Thyroid gland (tissue), 4 donors: ENCODE results near the gene DHRS12. TPM values are rescaled to one million over a fixed set of nuclear protein-coding genes. Genes with fewer than 3 reads are reported as not detected.
"Not testable (repeated sequence)": the region's sequence is repeated elsewhere in the genome, so short reads cannot be mapped to it uniquely, and the experiment has no call there.

Source experiments
- DNase-seq, 2 donors: peaks; one replicate each; pipeline ENCODE4 v3.0.0-alpha.2; 2019
- H3K27ac ChIP-seq, 3 donors: fragments of 200-600 bp; sonication (generic); 1 replicate in 2 of 3; 2 replicates in 1 of 3; pipeline ENCODE4 v1.5.1; 2016 to 2019; ENCODE audit warnings: mild to moderate bottlenecking in 1 of 3, moderate library complexity in 1 of 3
- H3K27me3 ChIP-seq: fragments of 200-600 bp; sonication (generic); one replicate; pipeline ENCODE4 v1.5.1; 2019
- H3K36me3 ChIP-seq, 2 donors: fragments of 200-600 bp; sonication (generic); one replicate each; pipeline ENCODE4 v1.5.1; 2016 to 2019
- H3K4me1 ChIP-seq, 2 donors: fragments of 200-600 bp; sonication (generic); one replicate each; pipeline ENCODE4 v1.5.1; 2017 to 2019
- H3K4me3 ChIP-seq, 3 donors: fragments of 200-600 bp; sonication (generic); replicated peaks in 1 of 3; 1 replicate in 2 of 3; 2 replicates in 1 of 3; pipeline ENCODE4 v1.5.1; 2016; ENCODE audit warnings: mild to moderate bottlenecking in 1 of 3
- H3K9me3 ChIP-seq: fragments of 200-600 bp; sonication (generic); one replicate; pipeline ENCODE4 v1.5.1; 2017
- CTCF ChIP-seq, 6 experiments: fragments of 200-600 bp in 3 of 6; fragments of 450-650 bp in 3 of 6; sonication (generic) in 3 of 6; IDR thresholded peaks; one replicate each; pipeline ENCODE4 v1.5.1; 2016 to 2019; ENCODE audit warnings: antibody characterized with exemption in 6 of 6, mild to moderate bottlenecking in 2 of 6, inconsistent platforms in 1 of 6, moderate library complexity in 1 of 6
- POLR2A ChIP-seq, 2 donors: fragments of 450-650 bp; IDR thresholded peaks; one replicate each; pipeline ENCODE4 v1.6.1; 2017; ENCODE audit warnings: antibody characterized with exemption in 2 of 2, mild to moderate bottlenecking in 2 of 2, moderate library complexity in 1 of 2
- WGBS, 2 donors: methylation state at CpG; one replicate each; pipeline ENCODE4 v1.1.5; 2017; 5-methylcytosine and 5-hydroxymethylcytosine counted together
- intact Hi-C: fragments of 100-400 bp; cut with DNase I; formaldehyde crosslinking; loops from one replicate; pipeline ENCODE4 v1.15.1; 2023
- total RNA-seq, 4 donors: library from RNA; depleted of rRNA; stranded (reverse); fragments of >200 nt; gene quantifications; one replicate each; pipeline ENCODE4 v1.2.3, GENCODE V29; 2016

DHRS12 gene
- total RNA-seq, 4 donors from 2014 or later = 23.1 to 34.2 (median 27.4) TPM

DNA sequence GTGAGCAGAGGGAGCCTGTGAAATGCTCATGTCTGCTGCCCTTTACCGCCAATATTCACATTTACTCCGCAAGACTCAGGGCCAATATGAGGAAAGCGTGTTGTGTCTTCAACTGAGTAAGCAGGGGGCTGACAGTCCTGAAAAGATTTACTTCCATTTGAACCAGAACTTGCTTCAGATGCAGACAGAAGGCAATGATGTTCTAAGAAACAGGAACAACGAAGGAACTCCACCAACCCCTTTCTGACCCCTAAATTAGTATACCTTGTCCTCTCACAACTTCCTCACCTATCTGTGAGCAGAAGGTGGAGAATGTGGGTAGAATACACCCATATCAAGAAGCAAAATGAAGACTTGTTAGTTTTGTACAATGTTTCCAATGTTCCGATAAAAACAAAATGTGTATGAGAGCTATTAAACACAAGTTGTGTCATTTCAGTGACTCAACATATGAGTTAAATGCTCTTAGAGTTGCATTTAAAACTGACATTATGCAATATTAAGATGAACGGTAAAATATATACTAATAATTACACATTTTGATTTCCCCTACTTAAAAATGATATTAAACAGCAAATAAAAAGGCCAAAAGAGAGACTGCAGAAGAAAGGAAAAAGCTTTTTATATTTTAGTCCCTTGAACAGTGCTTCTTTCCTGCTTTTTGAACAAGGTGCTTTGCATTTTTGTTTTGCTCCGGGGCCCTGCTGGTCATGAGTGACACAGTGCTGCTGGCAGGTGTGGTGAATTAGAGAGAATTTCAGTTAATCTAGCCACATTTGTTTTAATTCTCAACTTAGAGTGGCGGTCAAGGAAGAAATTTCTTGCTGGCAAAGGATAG lies 25.0 kb upstream of the DHRS12 start:
- H3K27ac ChIP-seq = no peak overlapping the region
- DNase-seq = no peak
- H3K36me3 ChIP-seq = no peaks in the 10 kb centered on the region
- TF ChIP-seq POLR2A (IDR thresholded peaks at IDR 0.05) (no peak), CTCF (IDR thresholded peaks at IDR 0.05) (no peak)
- H3K27me3 ChIP-seq = no peaks in the 10 kb centered on the region
- WGBS, 2 donors = 87 to 93% methylated on average over 8 of the region's 8 CpGs
- intact Hi-C loops = no loop called here
- no peaks in the 10 kb centered on the region for H3K9me3 ChIP-seq
- no peaks in the 10 kb centered on the region for H3K4me1 ChIP-seq
- no peak overlapping the region for H3K4me3 ChIP-seq

DNA sequence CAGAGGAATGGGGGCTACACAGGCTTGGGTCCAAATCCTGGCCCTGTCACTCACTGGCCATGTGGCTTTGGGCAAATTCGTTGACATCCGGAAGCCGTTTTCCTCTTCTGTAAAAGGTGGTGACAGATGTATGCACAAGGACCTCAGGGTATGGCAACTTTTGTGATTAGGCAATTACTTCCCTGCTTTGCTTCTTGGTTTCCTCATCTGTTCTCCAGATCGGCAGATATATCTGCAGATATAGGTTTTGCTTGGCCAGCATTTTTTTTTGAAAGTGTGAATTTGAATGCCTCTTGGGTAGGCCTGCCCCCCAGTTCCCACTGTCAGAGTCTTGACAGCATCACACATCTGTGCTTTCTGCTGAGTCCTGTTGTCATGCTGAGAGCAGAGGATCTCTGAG lies 23.3 kb upstream of the DHRS12 start:
- no peak overlapping the region for H3K4me3 ChIP-seq
- DNase-seq = no peak
- no peak overlapping the region for H3K27ac ChIP-seq
- intact Hi-C loops = no loop called here
- no peaks in the 10 kb centered on the region for H3K4me1 ChIP-seq
- TF ChIP-seq CTCF (IDR thresholded peaks at IDR 0.05) (no peak), POLR2A (IDR thresholded peaks at IDR 0.05) (no peak)
- H3K36me3 ChIP-seq = no peaks in the 10 kb centered on the region
- H3K27me3 ChIP-seq = no peaks in the 10 kb centered on the region
- H3K9me3 ChIP-seq = no peaks in the 10 kb centered on the region
- WGBS, 2 donors = 85 to 88% methylated on average over 4 of the region's 4 CpGs

DNA sequence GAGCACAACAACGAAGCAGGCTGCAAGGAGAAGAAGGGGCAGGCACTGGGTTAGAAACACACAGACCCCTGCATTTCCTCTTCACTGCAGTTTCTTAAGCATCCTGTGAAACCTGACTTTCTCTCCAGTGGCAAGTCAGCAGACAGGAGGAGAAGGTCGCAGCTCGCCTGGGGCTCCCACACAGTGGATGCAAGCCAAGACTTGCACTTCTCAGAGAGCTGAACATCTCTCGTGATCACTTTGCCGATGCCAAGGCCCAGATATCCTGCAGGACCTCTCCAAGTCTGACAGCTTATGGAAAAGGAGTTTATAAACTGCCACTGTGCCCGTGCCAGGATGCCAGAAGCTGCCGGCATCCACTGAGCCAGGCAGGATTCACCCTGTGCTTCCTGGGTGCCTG lies 22.6 kb upstream of the DHRS12 start:
- Histone ChIP-seq H3K27me3 (no peaks in the 10 kb centered on the region), H3K36me3 (no peaks in the 10 kb centered on the region), H3K4me3 (no peak overlapping the region), H3K4me1 (no peaks in the 10 kb centered on the region), H3K27ac (no peak overlapping the region), H3K9me3 (no peaks in the 10 kb centered on the region)
- no peak for TF ChIP-seq POLR2A (IDR thresholded peaks at IDR 0.05)
- TF ChIP-seq CTCF (IDR thresholded peaks at IDR 0.05) = no peak
- no peak for DNase-seq
- WGBS, 2 donors = 50 to 70% methylated on average over 7 of the region's 7 CpGs
- intact Hi-C loops = no loop called here

DNA sequence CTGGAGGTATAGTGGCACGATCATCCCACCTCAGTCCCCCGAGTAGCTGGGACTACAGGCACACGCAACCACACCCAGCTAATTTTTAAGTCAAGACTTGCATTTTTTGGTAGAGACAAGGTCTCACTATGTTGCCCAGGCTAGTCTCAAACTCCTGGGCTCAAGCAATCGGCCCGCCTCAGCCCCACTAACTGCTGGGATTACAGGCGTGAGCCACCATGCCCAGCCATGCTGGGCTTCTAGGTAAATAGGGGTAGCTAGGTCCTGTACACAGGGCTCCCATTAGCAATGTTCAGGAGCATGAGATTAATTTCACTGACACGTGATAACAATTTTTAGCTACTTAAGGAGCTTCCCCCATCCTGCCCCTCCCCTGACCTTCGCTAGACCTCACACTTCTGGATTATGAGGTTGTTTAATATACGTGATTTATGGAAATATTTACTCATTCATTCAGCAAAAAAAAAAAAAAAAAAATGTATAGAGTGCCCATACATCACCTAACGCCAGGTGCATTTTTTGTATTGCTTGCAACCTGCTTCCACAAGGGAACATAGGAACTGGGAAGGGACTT lies 21.8 kb upstream of the DHRS12 start:
- TF ChIP-seq CTCF (IDR thresholded peaks at IDR 0.05) (no peak), POLR2A (IDR thresholded peaks at IDR 0.05) (no peak)
- Histone ChIP-seq H3K36me3 (no peaks in the 10 kb centered on the region), H3K9me3 (no peaks in the 10 kb centered on the region), H3K27ac (no peak overlapping the region), H3K27me3 (no peaks in the 10 kb centered on the region), H3K4me1 (no peaks in the 10 kb centered on the region), H3K4me3 (no peak overlapping the region)
- intact Hi-C loops = no loop called here
- no peak for DNase-seq
- 91 to 92% methylated on average over 10 of the region's 10 CpGs for WGBS, 2 donors

- Histone ChIP-seq H3K4me1 (no peaks in the 10 kb centered on the region), H3K36me3 (no peaks in the 10 kb centered on the region), H3K27me3 (no peaks in the 10 kb centered on the region), H3K9me3 (no peaks in the 10 kb centered on the region), H3K4me3 (no peak overlapping the region), H3K27ac (no peak overlapping the region)
- DNase-seq = no peak
- intact Hi-C loops = no loop called here
- no peak for TF ChIP-seq POLR2A (IDR thresholded peaks at IDR 0.05)
- TF ChIP-seq CTCF (IDR thresholded peaks at IDR 0.05) = no peak
- WGBS, 2 donors = 84 to 86% methylated on average over 2 of the region's 2 CpGs
Measured at GRCh38 chr13:51825165-51825592, 21.2 kb upstream of the DHRS12 start.

- H3K9me3 ChIP-seq, H3K36me3 ChIP-seq, H3K27ac ChIP-seq, DNase-seq, intact Hi-C loops, H3K4me3 ChIP-seq, H3K27me3 ChIP-seq, H3K4me1 ChIP-seq: not testable (repeated sequence)
- WGBS, 2 donors = 84 to 85% methylated on average over 11 of the region's 11 CpGs
Measured at GRCh38 chr13:51824712-51825111, 20.7 kb upstream of the DHRS12 start.
